Erythroblast (primary cell): ENCODE measurements around the gene ZNF831.

Source experiments
- GATA1 ChIP-seq: IDR thresholded peaks from 2 replicates; pipeline ENCODE4 v1.6.1; 2011; ENCODE audit warnings: low read depth, mild to moderate bottlenecking, control low read depth, low read length, moderate library complexity
- POLR2A ChIP-seq: IDR thresholded peaks from 2 replicates; pipeline ENCODE4 v1.6.1; 2011; ENCODE audit warnings: mild to moderate bottlenecking, low read length

DNA sequence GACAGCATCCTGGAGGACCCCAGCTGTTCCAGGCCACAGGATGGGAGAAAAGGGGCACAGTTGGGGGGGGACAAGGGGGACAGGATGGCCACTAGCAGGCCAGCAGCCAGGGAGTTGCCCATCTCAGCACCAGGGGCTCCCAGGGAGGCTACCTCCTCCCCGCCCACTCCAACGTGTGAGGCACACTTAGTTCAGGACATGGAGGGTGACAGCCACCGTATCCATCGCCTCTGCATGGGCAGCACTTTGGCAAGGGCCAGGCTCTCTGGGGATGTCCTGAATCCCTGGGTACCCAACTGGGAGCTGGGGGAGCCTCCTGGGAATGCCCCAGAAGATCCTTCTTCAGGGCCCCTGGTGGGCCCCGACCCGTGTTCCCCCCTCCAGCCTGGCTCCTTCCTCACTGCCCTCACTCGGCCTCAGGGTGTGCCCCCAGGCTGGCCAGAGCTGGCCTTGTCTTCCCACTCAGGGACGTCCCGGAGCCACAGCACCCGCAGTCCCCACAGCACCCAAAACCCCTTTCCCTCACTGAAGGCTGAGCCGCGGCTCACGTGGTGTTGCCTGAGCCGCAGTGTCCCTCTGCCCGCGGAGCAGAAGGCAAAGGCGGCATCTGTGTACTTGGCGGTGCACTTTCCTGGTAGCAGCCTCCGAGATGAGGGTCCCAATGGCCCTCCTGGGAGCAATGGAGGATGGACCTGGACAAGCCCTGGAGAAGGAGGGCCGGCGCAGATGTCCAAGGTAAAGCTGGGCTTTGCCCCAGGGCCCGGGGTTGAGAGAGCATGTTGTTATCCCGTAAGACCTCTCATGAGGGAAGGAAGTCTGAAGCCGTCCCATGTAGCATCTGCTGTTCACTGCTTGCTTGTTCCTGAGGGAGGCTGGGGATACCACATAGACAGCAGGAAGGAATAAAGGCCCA is 30.7 kb downstream of the ZNF831 start:
- TF ChIP-seq POLR2A, result no peak
- no peak for TF ChIP-seq GATA1
